OCI-LY1 (cell line): Measurements from ENCODE around the gene TNFRSF21.

Experiments
- H2AFZ ChIP-seq: fragments of 200-600 bp; sonication (generic), shearing (Covaris generic); 2 replicates; pipeline ENCODE4 v1.6.0; 2014; ENCODE audit warnings: antibody characterized with exemption, mild to moderate bottlenecking, low read length
- H3F3A ChIP-seq: fragments of 200-600 bp; sonication (generic), shearing (Covaris generic); 2 replicates; pipeline ENCODE4 v1.6.0; 2014; ENCODE audit warnings: mild to moderate bottlenecking, antibody characterized with exemption, low read length, moderate library complexity; ENCODE audit not compliant: insufficient read depth
- H3K27ac ChIP-seq: fragments of 200-600 bp; sonication (generic); 2 replicates; pipeline ENCODE4 v1.5.1; 2014; ENCODE audit warnings: low read length, mixed run types, mild to moderate bottlenecking, low read depth; ENCODE audit not compliant: poor library complexity, severe bottlenecking
- H3K27me3 ChIP-seq: fragments of 200-600 bp; sonication (generic); 2 replicates; pipeline ENCODE4 v1.6.0; 2014; ENCODE audit warnings: antibody characterized with exemption, mild to moderate bottlenecking, low read length, moderate library complexity; ENCODE audit not compliant: insufficient read depth
- H3K36me3 ChIP-seq: fragments of 200-600 bp; sonication (generic); 2 replicates; pipeline ENCODE4 v1.6.1; 2014; ENCODE audit warnings: mild to moderate bottlenecking, antibody characterized with exemption, low read length, moderate library complexity, mixed read lengths; ENCODE audit not compliant: insufficient read depth
- H3K4me1 ChIP-seq: fragments of 200-600 bp; sonication (generic); 2 replicates; pipeline ENCODE4 v1.5.1; 2014; ENCODE audit warnings: mild to moderate bottlenecking, low read length, moderate library complexity; ENCODE audit not compliant: insufficient read depth, severe bottlenecking
- H3K4me2 ChIP-seq: fragments of 200-600 bp; sonication (generic), shearing (Covaris generic); 2 replicates; pipeline ENCODE4 v1.6.1; 2014; ENCODE audit warnings: low read length
- H3K4me3 ChIP-seq: fragments of 200-600 bp; sonication (generic); 2 replicates; pipeline ENCODE4 v1.5.1; 2014; ENCODE audit warnings: low read length, low read depth, mild to moderate bottlenecking, mixed read lengths; ENCODE audit not compliant: poor library complexity, severe bottlenecking
- H3K79me2 ChIP-seq: fragments of 200-600 bp; shearing (Covaris generic); 2 replicates; pipeline ENCODE4 v1.6.1; 2016; ENCODE audit warnings: mixed run types, low read length, mixed read lengths; ENCODE audit not compliant: insufficient read depth
- H3K9ac ChIP-seq: fragments of 200-600 bp; sonication (generic), shearing (Covaris generic); 2 replicates; pipeline ENCODE4 v1.6.1; 2014; ENCODE audit warnings: mild to moderate bottlenecking, low read length, mixed read lengths
- H3K9me2 ChIP-seq: fragments of 200-600 bp; sonication (generic), shearing (Covaris generic); 2 replicates; pipeline ENCODE4 v1.6.1; 2014; ENCODE audit warnings: low read depth, mild to moderate bottlenecking, low read length, mixed read lengths
- H3K9me3 ChIP-seq: fragments of 200-600 bp; shearing (Covaris generic); 2 replicates; pipeline ENCODE4 v1.6.1; 2014; ENCODE audit warnings: low read length, mixed read lengths
- H4K20me1 ChIP-seq: fragments of 200-600 bp; sonication (generic), shearing (Covaris generic); 2 replicates; pipeline ENCODE4 v1.6.0; 2016; ENCODE audit warnings: mild to moderate bottlenecking, low read length; ENCODE audit not compliant: insufficient read depth
- CTCF ChIP-seq: fragments of 200-600 bp; sonication (generic), shearing (Covaris generic); IDR thresholded peaks from 2 replicates; pipeline ENCODE4 v1.5.1; 2017; ENCODE audit warnings: mild to moderate bottlenecking, antibody characterized with exemption, low read length, moderate library complexity, mixed read lengths
- EZH2 ChIP-seq: fragments of 200-600 bp; sonication (generic), shearing (Covaris generic); IDR thresholded peaks from 2 replicates; pipeline ENCODE4 v1.8.0; 2017; ENCODE audit warnings: borderline replicate concordance, mixed run types, mild to moderate bottlenecking, antibody characterized with exemption, low read length, moderate library complexity, mixed read lengths

The TNFRSF21 gene

DNA sequence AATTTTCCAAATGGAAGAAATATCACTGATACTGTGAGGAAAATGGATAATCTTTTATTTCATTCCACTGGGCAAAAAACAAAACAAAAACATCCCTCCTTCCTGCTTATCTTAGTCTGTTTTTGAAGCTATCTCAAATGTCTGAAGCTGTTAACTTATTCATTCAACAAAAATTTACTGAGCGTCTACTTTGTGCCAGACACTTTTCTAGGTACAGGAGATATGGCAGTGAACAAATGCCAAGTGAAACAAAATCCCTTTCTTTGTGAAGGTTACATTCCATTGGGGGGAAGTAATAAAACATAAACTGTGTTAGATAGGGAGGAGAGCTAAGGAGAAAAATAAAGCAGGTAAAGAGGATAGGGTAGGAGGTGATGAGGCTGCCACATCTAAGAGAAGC, 47.5 kb downstream of the TNFRSF21 start:
- H2AFZ ChIP-seq = no peak overlapping the region
- no peaks in the 10 kb centered on the region for H3K9me3 ChIP-seq
- no peaks in the 10 kb centered on the region for H3K27me3 ChIP-seq
- no peak overlapping the region for H3K9ac ChIP-seq
- no peak overlapping the region for H3K4me2 ChIP-seq
- H3K4me3 ChIP-seq = no peak overlapping the region
- H3K27ac ChIP-seq = no peak overlapping the region
- H3F3A ChIP-seq = no peaks in the 10 kb centered on the region
- no peaks in the 10 kb centered on the region for H3K79me2 ChIP-seq
- TF ChIP-seq CTCF = no peak
- no peak for TF ChIP-seq EZH2
- H3K36me3 ChIP-seq = no peaks in the 10 kb centered on the region
- no peaks in the 10 kb centered on the region for H3K9me2 ChIP-seq
- H4K20me1 ChIP-seq = no peaks in the 10 kb centered on the region
- H3K4me1 ChIP-seq = no peaks in the 10 kb centered on the region

DNA sequence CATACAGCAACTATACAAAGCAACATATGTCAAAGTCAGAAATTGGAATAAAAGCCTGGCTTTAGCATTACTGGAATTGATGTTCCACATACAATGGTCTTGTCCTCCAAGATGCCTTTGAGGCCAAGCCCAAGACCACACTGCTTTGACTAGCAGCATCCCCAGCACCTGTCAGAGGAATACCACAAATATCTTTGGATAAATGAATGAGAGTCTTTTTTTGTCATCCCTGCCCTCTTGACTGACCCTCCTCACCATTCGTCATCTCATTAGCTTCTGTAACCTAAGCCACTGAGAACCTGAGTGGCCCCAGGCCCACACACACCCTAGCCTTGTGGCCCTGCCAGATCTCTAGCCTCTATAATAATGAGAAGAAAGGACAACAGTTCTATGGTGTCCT, 48.5 kb downstream of the TNFRSF21 start:
- Histone ChIP-seq H3K27me3 (no peaks in the 10 kb centered on the region), H3K9ac (no peak overlapping the region), H3K36me3 (no peaks in the 10 kb centered on the region)

GRCh38 chr6:47260021-47260420, 49.7 kb downstream of the TNFRSF21 start:
- Histone ChIP-seq H3K27me3 (no peaks in the 10 kb centered on the region), H3K4me1 (no peaks in the 10 kb centered on the region), H3K4me2 (no peak overlapping the region), H3F3A (no peaks in the 10 kb centered on the region), H3K36me3 (no peaks in the 10 kb centered on the region), H3K79me2 (no peaks in the 10 kb centered on the region), H3K9ac (no peak overlapping the region), H3K27ac (no peak overlapping the region), H3K9me3 (no peaks in the 10 kb centered on the region), H2AFZ (no peak overlapping the region), H4K20me1 (no peaks in the 10 kb centered on the region), H3K4me3 (no peak overlapping the region), H3K9me2 (no peaks in the 10 kb centered on the region)
- TF ChIP-seq CTCF (no peak), EZH2 (no peak)

More for the DNA sequence above, 48.5 kb downstream of the TNFRSF21 start:
- no peak for TF ChIP-seq EZH2
- TF ChIP-seq CTCF = no peak
- Histone ChIP-seq H3F3A (no peaks in the 10 kb centered on the region), H3K4me3 (no peak overlapping the region), H3K79me2 (no peaks in the 10 kb centered on the region), H3K4me1 (no peaks in the 10 kb centered on the region), H4K20me1 (no peaks in the 10 kb centered on the region), H3K9me3 (no peaks in the 10 kb centered on the region), H3K4me2 (no peak overlapping the region), H3K9me2 (no peaks in the 10 kb centered on the region), H3K27ac (no peak overlapping the region), H2AFZ (no peak overlapping the region)
